ENCODE data around the gene WDFY2. TPM values are rescaled to one million over a fixed set of nuclear protein-coding genes. Genes with fewer than 3 reads are reported as not detected.

The WDFY2 gene
- total and polyA plus RNA-seq, 11 donors, result 2.0 to 12.6 (median 6.5) TPM

DNA sequence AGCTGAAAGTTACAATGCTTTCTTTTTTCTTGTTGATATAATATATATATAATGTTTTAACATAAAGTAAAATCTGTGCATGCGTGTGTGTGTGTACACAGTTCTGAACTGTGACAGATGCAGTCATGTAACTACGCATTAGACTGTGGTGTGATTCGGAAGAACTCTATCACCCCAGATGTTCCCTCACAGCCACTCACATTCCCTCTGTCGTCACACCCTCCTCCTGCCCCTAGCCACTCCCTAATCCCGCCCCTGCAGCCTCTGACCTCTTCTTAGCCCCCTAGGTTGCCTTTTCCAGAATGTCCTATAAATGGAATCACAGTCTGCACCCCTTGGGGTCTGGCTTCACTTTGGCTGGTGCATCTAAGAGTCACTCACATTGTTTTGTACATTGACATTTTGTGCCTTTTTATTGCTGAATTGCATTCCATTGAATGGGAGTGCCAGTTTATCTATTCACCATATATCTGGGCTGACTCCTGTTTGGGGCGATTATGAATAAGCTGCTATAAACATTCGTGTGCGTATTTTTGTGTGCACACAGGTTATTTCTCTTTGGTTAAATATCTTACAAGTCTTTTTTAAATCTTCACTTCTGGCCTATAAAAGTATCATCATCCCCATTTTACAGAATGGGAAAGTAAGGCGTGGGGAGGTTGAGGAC lies 199.3 kb downstream of the WDFY2 start:
- TF ChIP-seq, protein P1, sequence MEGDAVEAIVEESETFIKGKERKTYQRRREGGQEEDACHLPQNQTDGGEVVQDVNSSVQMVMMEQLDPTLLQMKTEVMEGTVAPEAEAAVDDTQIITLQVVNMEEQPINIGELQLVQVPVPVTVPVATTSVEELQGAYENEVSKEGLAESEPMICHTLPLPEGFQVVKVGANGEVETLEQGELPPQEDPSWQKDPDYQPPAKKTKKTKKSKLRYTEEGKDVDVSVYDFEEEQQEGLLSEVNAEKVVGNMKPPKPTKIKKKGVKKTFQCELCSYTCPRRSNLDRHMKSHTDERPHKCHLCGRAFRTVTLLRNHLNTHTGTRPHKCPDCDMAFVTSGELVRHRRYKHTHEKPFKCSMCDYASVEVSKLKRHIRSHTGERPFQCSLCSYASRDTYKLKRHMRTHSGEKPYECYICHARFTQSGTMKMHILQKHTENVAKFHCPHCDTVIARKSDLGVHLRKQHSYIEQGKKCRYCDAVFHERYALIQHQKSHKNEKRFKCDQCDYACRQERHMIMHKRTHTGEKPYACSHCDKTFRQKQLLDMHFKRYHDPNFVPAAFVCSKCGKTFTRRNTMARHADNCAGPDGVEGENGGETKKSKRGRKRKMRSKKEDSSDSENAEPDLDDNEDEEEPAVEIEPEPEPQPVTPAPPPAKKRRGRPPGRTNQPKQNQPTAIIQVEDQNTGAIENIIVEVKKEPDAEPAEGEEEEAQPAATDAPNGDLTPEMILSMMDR (IDR thresholded peaks at IDR 0.05), result no peak
- no peak for TF ChIP-seq POLR2A (IDR thresholded peaks at IDR 0.05)
- DNase-seq (no peak), ATAC-seq (no peak)
- H3K27ac ChIP-seq, result no peak overlapping the region
- intact Hi-C loops (cut with DNase I), result loop anchor here in 1 of 10 donors (5.0 kb wide), 1 partner anchor 201 kb away; the partner anchor contains the start of gene WDFY2
- no peaks in the 10 kb centered on the region for H3K9me3 ChIP-seq
- peaks cover 0 to 26% (median 19%) of the 10 kb centered on the region in 12 donors for H3K4me1 ChIP-seq
- no peaks in the 10 kb centered on the region for H3K27me3 ChIP-seq
- H3K4me3 ChIP-seq, result no peak overlapping the region
- H3K36me3 ChIP-seq, result no peaks in the 10 kb centered on the region
- WGBS, 4 donors, result 92 to 94% (median 93%) methylated on average over 9 of the region's 9 CpGs

DNA sequence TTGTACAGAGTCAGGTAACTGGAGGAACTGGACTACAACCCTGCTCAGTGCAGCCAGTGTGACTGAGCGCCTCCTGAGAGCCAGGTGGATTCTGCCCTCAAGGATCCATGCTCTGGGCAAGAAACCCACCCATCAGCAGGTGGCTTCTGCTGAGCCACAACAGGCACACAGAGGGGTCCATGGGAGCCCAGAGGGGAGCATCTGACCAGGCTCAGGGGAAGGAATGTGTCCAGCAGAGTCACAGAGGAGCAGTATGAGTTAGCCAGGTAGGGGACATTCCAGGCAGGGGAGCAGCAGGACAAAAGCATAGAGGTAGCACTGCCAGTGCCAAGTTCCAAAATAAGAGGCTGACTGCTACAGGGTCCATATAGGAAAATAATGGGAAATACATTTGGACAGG lies 199.8 kb downstream of the WDFY2 start:
- no peak for ATAC-seq
- Histone ChIP-seq H3K36me3 (peaks cover 0 to 4% (median 0%) of the 10 kb centered on the region in 9 donors), H3K27me3 (no peaks in the 10 kb centered on the region), H3K9me3 (no peaks in the 10 kb centered on the region), H3K4me3 (no peak overlapping the region), H3K27ac (no peak overlapping the region), H3K4me1 (peaks cover 0 to 26% (median 19%) of the 10 kb centered on the region in 12 donors)
- intact Hi-C loops (cut with DNase I), result loop anchor here in 1 of 10 donors (5.0 kb wide), 1 partner anchor 202 kb away; the partner anchor contains the start of gene WDFY2
- no peak for DNase-seq
- 93 to 100% (median 97%) methylated on average over 1 of the region's 1 CpG for WGBS, 4 donors
- no peak for TF ChIP-seq POLR2A (IDR thresholded peaks at IDR 0.05)
- TF ChIP-seq, protein P1 (IDR thresholded peaks at IDR 0.05), result no peak

DNA sequence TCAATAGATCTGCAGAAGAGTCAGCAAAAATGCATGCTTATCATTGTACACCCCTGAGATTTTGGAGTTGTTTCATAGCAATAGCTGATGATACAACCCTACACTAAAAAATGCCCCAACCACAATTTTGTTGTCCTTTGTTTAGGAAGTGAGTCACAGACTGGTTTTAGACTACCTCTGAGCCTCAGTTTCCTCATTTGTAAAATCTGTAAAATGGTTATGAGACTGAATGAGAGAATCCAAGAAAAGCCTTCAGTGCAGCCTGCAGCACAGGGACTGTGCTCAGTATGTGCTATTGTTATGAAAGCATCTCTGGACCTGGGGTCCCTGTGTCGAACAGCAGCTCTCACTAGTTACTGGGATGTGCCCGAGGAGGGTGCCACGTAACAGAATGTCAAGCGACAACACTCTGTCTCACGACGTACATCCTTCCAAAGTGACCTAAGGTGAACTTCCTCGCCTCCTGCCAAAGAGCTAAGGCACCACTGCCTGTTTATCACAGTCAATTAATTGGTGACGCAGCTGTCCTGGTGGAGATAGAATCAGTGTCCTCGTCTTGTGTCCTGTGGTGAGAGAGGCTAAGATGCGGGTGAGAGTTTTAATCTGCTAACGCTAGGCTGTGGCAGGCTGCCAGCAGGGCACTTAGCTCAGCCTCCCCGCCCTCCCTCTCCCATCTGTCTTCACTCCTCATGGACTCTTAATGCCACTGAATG lies 201.6 kb downstream of the WDFY2 start:
- DNase-seq, result peak in 4 of 5 donors; percentile 54 to 84 (median 73)

More for the DNA sequence above, 201.6 kb downstream of the WDFY2 start:
- no peaks in the 10 kb centered on the region for H3K9me3 ChIP-seq
- H3K4me3 ChIP-seq, result peak overlapping the region in 6 of 12 donors; percentile 5 to 24 (median 10)
- peaks cover 0 to 26% (median 19%) of the 10 kb centered on the region in 12 donors for H3K4me1 ChIP-seq
- TF ChIP-seq POLR2A (IDR thresholded peaks at IDR 0.05), result no peak
- TF ChIP-seq, protein P1 (IDR thresholded peaks at IDR 0.05), result no peak
- no peaks in the 10 kb centered on the region for H3K27me3 ChIP-seq
- intact Hi-C loops (cut with DNase I), result loop anchor here in 1 of 10 donors (5.0 kb wide), 1 partner anchor 354 kb away; no protein-coding TSS in a partner anchor
- ATAC-seq, result peak; percentile 70 to 91 (median 88)
- H3K36me3 ChIP-seq, result peaks cover 0 to 9% (median 0%) of the 10 kb centered on the region in 9 donors
- peak overlapping the region in 11 of 12 donors; percentile 66 to 81 (median 74) for H3K27ac ChIP-seq
- 3 to 15% (median 9%) methylated on average over 5 to 12 of the region's 12 CpGs for WGBS, 4 donors
